Measurements from ENCODE around the gene MYO5B. TPM values are rescaled to one million over a fixed set of nuclear protein-coding genes. Genes with fewer than 3 reads are reported as not detected.

Gene MYO5B
- total and polyA plus RNA-seq, 10 of the 15 experiments (the other 5 are each of a cell fraction or from before 2014, with no cell fraction given), result 2.5 to 4.5 (median 3.3) TPM

DNA sequence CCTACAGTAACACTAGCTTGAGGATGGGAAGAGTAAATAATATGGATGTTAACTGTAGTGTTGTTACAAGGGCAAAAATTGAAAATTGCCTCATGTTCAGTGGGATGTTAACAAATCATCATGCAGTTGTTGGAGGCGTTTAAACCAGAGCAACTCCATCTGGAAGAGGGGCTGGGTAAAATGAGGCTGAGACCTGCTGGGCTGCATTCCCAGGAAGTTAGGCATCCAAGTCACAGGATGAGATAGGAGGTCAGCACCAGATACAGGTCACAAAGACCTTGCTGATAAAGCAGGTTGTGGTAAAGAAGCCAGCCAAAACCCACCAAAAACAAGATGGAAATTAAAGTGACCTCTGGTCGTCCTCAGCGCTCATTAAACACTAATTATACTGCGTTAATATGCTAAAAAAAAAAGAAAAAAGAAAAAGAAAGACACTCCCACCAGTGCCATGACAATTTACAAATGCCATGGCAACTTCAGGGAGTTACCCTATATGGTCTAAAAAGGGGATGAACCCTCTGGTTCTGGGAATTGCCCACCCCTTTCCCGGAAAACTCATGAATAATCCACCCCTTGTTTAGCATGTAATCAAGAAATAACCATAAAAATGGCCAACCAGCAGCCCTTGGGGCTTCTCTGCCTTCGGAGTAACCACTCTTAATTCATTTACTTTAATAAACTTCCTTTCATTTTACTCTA is 101.4 kb downstream of the MYO5B start:
- H4K20me1 ChIP-seq (ENCODE audit: control insufficient read depth, insufficient read depth), result no peaks in the 10 kb centered on the region
- in situ Hi-C loops (cut with MboI), result no loop called here
- ChIA-PET SMC1A (ENCODE audit: uncharacterized antibody, unreplicated experiment) (interaction anchor here (0.6 to 1.1 kb wide), 5 partner anchors 16 to 99 kb away, joined by 3 read pairs; no protein-coding TSS in a partner anchor), RAD21 (ENCODE audit: unreplicated experiment) (interaction anchor here (0.5 kb wide), 1 partner anchor 37 kb away, joined by 3 read pairs; no protein-coding TSS in a partner anchor), CTCF (no interaction called here), POLR2A (interaction anchor here (0.7 to 2.6 kb wide), 2 partner anchors 37 to 195 kb away, joined by 4 to 8 read pairs; no protein-coding TSS in a partner anchor)
- no peaks in the 10 kb centered on the region for H3K36me3 ChIP-seq (ENCODE audit: control insufficient read depth in 2 of 2, insufficient read depth in 2 of 2, low read length in 1 of 2)
- intact Hi-C loops (cut with micrococcal nuclease; ENCODE audit: unreplicated experiment), result no loop called here
- H3K9ac ChIP-seq (ENCODE audit: control insufficient read depth, insufficient read depth, low read length), result no peak overlapping the region
- no peak for TF ChIP-seq NBN (IDR thresholded peaks at IDR 0.05)
- TF ChIP-seq, protein P1, sequence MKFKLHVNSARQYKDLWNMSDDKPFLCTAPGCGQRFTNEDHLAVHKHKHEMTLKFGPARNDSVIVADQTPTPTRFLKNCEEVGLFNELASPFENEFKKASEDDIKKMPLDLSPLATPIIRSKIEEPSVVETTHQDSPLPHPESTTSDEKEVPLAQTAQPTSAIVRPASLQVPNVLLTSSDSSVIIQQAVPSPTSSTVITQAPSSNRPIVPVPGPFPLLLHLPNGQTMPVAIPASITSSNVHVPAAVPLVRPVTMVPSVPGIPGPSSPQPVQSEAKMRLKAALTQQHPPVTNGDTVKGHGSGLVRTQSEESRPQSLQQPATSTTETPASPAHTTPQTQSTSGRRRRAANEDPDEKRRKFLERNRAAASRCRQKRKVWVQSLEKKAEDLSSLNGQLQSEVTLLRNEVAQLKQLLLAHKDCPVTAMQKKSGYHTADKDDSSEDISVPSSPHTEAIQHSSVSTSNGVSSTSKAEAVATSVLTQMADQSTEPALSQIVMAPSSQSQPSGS (IDR thresholded peaks at IDR 0.05; ENCODE audit: low read length), result no peak
- TF ChIP-seq, protein P2, sequence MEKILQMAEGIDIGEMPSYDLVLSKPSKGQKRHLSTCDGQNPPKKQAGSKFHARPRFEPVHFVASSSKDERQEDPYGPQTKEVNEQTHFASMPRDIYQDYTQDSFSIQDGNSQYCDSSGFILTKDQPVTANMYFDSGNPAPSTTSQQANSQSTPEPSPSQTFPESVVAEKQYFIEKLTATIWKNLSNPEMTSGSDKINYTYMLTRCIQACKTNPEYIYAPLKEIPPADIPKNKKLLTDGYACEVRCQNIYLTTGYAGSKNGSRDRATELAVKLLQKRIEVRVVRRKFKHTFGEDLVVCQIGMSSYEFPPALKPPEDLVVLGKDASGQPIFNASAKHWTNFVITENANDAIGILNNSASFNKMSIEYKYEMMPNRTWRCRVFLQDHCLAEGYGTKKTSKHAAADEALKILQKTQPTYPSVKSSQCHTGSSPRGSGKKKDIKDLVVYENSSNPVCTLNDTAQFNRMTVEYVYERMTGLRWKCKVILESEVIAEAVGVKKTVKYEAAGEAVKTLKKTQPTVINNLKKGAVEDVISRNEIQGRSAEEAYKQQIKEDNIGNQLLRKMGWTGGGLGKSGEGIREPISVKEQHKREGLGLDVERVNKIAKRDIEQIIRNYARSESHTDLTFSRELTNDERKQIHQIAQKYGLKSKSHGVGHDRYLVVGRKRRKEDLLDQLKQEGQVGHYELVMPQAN (conservative IDR thresholded peaks at IDR 0.05), result no peak
- no peak for TF ChIP-seq RB1 (IDR thresholded peaks at IDR 0.05; ENCODE audit: borderline replicate concordance)
- TF ChIP-seq, protein P3, sequence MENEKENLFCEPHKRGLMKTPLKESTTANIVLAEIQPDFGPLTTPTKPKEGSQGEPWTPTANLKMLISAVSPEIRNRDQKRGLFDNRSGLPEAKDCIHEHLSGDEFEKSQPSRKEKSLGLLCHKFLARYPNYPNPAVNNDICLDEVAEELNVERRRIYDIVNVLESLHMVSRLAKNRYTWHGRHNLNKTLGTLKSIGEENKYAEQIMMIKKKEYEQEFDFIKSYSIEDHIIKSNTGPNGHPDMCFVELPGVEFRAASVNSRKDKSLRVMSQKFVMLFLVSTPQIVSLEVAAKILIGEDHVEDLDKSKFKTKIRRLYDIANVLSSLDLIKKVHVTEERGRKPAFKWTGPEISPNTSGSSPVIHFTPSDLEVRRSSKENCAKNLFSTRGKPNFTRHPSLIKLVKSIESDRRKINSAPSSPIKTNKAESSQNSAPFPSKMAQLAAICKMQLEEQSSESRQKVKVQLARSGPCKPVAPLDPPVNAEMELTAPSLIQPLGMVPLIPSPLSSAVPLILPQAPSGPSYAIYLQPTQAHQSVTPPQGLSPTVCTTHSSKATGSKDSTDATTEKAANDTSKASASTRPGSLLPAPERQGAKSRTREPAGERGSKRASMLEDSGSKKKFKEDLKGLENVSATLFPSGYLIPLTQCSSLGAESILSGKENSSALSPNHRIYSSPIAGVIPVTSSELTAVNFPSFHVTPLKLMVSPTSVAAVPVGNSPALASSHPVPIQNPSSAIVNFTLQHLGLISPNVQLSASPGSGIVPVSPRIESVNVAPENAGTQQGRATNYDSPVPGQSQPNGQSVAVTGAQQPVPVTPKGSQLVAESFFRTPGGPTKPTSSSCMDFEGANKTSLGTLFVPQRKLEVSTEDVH (IDR thresholded peaks at IDR 0.05; ENCODE audit: low read depth, partially characterized antibody), result no peak
- no peak for TF ChIP-seq TBL1XR1 (IDR thresholded peaks at IDR 0.05; ENCODE audit: low read depth, low read length)
- TF ChIP-seq KLF5 (IDR thresholded peaks at IDR 0.05; ENCODE audit: partially characterized antibody), result no peak
- TF ChIP-seq, protein P4, sequence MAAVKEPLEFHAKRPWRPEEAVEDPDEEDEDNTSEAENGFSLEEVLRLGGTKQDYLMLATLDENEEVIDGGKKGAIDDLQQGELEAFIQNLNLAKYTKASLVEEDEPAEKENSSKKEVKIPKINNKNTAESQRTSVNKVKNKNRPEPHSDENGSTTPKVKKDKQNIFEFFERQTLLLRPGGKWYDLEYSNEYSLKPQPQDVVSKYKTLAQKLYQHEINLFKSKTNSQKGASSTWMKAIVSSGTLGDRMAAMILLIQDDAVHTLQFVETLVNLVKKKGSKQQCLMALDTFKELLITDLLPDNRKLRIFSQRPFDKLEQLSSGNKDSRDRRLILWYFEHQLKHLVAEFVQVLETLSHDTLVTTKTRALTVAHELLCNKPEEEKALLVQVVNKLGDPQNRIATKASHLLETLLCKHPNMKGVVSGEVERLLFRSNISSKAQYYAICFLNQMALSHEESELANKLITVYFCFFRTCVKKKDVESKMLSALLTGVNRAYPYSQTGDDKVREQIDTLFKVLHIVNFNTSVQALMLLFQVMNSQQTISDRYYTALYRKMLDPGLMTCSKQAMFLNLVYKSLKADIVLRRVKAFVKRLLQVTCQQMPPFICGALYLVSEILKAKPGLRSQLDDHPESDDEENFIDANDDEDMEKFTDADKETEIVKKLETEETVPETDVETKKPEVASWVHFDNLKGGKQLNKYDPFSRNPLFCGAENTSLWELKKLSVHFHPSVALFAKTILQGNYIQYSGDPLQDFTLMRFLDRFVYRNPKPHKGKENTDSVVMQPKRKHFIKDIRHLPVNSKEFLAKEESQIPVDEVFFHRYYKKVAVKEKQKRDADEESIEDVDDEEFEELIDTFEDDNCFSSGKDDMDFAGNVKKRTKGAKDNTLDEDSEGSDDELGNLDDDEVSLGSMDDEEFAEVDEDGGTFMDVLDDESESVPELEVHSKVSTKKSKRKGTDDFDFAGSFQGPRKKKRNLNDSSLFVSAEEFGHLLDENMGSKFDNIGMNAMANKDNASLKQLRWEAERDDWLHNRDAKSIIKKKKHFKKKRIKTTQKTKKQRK (IDR thresholded peaks at IDR 0.05; ENCODE audit: low read depth, low read length), result no peak
- TF ChIP-seq PAX8 (IDR thresholded peaks at IDR 0.05), result no peak
- TF ChIP-seq TCF12 (IDR thresholded peaks at IDR 0.05; ENCODE audit: low read depth, low read length), result no peak
- TF ChIP-seq, protein P5, sequence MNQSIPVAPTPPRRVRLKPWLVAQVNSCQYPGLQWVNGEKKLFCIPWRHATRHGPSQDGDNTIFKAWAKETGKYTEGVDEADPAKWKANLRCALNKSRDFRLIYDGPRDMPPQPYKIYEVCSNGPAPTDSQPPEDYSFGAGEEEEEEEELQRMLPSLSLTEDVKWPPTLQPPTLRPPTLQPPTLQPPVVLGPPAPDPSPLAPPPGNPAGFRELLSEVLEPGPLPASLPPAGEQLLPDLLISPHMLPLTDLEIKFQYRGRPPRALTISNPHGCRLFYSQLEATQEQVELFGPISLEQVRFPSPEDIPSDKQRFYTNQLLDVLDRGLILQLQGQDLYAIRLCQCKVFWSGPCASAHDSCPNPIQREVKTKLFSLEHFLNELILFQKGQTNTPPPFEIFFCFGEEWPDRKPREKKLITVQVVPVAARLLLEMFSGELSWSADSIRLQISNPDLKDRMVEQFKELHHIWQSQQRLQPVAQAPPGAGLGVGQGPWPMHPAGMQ (IDR thresholded peaks at IDR 0.05; ENCODE audit: borderline replicate concordance), result no peak
- no peaks in the 10 kb centered on the region for H3K79me2 ChIP-seq (ENCODE audit: control insufficient read depth, insufficient read depth, low read length)
- DNase-seq (ENCODE audit: low read depth, low spot score) (no peak), FAIRE-seq (no peak), ATAC-seq (no peak)
- peaks cover 0 to 2% of the 10 kb centered on the region in 2 experiments; a peak in 1 of 4 replicates for H3K27me3 ChIP-seq (replicated peaks in 1 of 2; ENCODE audit: control insufficient read depth in 2 of 2, insufficient read depth in 2 of 2, low read length in 1 of 2)
- H2AFZ ChIP-seq (ENCODE audit: control insufficient read depth, low read depth, low read length), result no peak overlapping the region
- no peak overlapping the region for H3K27ac ChIP-seq (ENCODE audit: control insufficient read depth, insufficient read depth)
- no peaks in the 10 kb centered on the region for H3K9me3 ChIP-seq (replicated peaks; ENCODE audit: control insufficient read depth, insufficient read depth, low read length)
- no peak overlapping the region for H3K4me2 ChIP-seq (ENCODE audit: control insufficient read depth, insufficient read depth)
- H3K4me3 ChIP-seq, result no peak overlapping the region
- H3K4me1 ChIP-seq (ENCODE audit: control insufficient read depth, insufficient read depth, low read length), result no peaks in the 10 kb centered on the region
- WGBS (ENCODE audit: insufficient coverage, insufficient replicate concordance, low lambda C conversion rate, missing lambda C conversion rate), result 20% methylated on average over 6 of the region's 6 CpGs
- BruUV-seq (replicated peaks), result no TSS peak
